ENCODE data around the gene GNPTG.

Gene GNPTG

GRCh38 chr16:1311738-1312466, 39.8 kb upstream of the GNPTG start:
- Histone ChIP-seq H3K9me3 (ENCODE audit: control insufficient read depth, low read length) (no peaks in the 10 kb centered on the region), H3K4me1 (ENCODE audit: control insufficient read depth, insufficient read depth, low read length, poor library complexity, severe bottlenecking) (peaks cover 22% of the 10 kb centered on the region), H3K27ac (ENCODE audit: insufficient read depth, low read length, poor library complexity, severe bottlenecking) (peak overlapping the region; percentile 15), H3K36me3 (ENCODE audit: control insufficient read depth, insufficient read depth, low read length) (peaks cover 44% of the 10 kb centered on the region), H3K4me3 (ENCODE audit: insufficient read depth, low read depth, low read length, poor library complexity, severe bottlenecking) (peak overlapping the region; percentile 76), H3K27me3 (replicated peaks; ENCODE audit: control insufficient read depth, insufficient read depth, low read length, poor library complexity, severe bottlenecking) (no peaks in the 10 kb centered on the region)
- DNase-seq = no peak

GRCh38 chr16:1312467-1312816, 39.3 kb upstream of the GNPTG start:
- no peak for DNase-seq
- Histone ChIP-seq H3K36me3 (ENCODE audit: control insufficient read depth, insufficient read depth, low read length) (peaks cover 49% of the 10 kb centered on the region), H3K4me3 (ENCODE audit: insufficient read depth, low read depth, low read length, poor library complexity, severe bottlenecking) (no peak overlapping the region), H3K9me3 (ENCODE audit: control insufficient read depth, low read length) (no peaks in the 10 kb centered on the region), H3K27me3 (replicated peaks; ENCODE audit: control insufficient read depth, insufficient read depth, low read length, poor library complexity, severe bottlenecking) (no peaks in the 10 kb centered on the region), H3K4me1 (ENCODE audit: control insufficient read depth, insufficient read depth, low read length, poor library complexity, severe bottlenecking) (peaks cover 22% of the 10 kb centered on the region), H3K27ac (ENCODE audit: insufficient read depth, low read length, poor library complexity, severe bottlenecking) (no peak overlapping the region)

- H3K9me3 ChIP-seq (ENCODE audit: control insufficient read depth, low read length) = no peaks in the 10 kb centered on the region
- H3K4me3 ChIP-seq (ENCODE audit: insufficient read depth, low read depth, low read length, poor library complexity, severe bottlenecking) = no peak overlapping the region
- no peaks in the 10 kb centered on the region for H3K27me3 ChIP-seq (replicated peaks; ENCODE audit: control insufficient read depth, insufficient read depth, low read length, poor library complexity, severe bottlenecking)
- H3K4me1 ChIP-seq (ENCODE audit: control insufficient read depth, insufficient read depth, low read length, poor library complexity, severe bottlenecking) = peaks cover 22% of the 10 kb centered on the region
- peaks cover 54% of the 10 kb centered on the region for H3K36me3 ChIP-seq (ENCODE audit: control insufficient read depth, insufficient read depth, low read length)
- no peak overlapping the region for H3K27ac ChIP-seq (ENCODE audit: insufficient read depth, low read length, poor library complexity, severe bottlenecking)
- no peak for DNase-seq
Measured at GRCh38 chr16:1312903-1313302, 38.8 kb upstream of the GNPTG start.

GRCh38 chr16:1313721-1314369, 37.9 kb upstream of the GNPTG start:
- Histone ChIP-seq H3K4me1 (ENCODE audit: control insufficient read depth, insufficient read depth, low read length, poor library complexity, severe bottlenecking) (peaks cover 22% of the 10 kb centered on the region), H3K4me3 (ENCODE audit: insufficient read depth, low read depth, low read length, poor library complexity, severe bottlenecking) (no peak overlapping the region), H3K9me3 (ENCODE audit: control insufficient read depth, low read length) (no peaks in the 10 kb centered on the region), H3K27ac (ENCODE audit: insufficient read depth, low read length, poor library complexity, severe bottlenecking) (no peak overlapping the region), H3K27me3 (replicated peaks; ENCODE audit: control insufficient read depth, insufficient read depth, low read length, poor library complexity, severe bottlenecking) (no peaks in the 10 kb centered on the region), H3K36me3 (ENCODE audit: control insufficient read depth, insufficient read depth, low read length) (peaks cover 63% of the 10 kb centered on the region)
- no peak for DNase-seq

GRCh38 chr16:1314399-1315068, 37.2 kb upstream of the GNPTG start:
- Histone ChIP-seq H3K9me3 (ENCODE audit: control insufficient read depth, low read length) (no peaks in the 10 kb centered on the region), H3K36me3 (ENCODE audit: control insufficient read depth, insufficient read depth, low read length) (peaks cover 70% of the 10 kb centered on the region), H3K27ac (ENCODE audit: insufficient read depth, low read length, poor library complexity, severe bottlenecking) (no peak overlapping the region), H3K4me1 (ENCODE audit: control insufficient read depth, insufficient read depth, low read length, poor library complexity, severe bottlenecking) (peaks cover 22% of the 10 kb centered on the region), H3K4me3 (ENCODE audit: insufficient read depth, low read depth, low read length, poor library complexity, severe bottlenecking) (no peak overlapping the region), H3K27me3 (replicated peaks; ENCODE audit: control insufficient read depth, insufficient read depth, low read length, poor library complexity, severe bottlenecking) (no peaks in the 10 kb centered on the region)
- DNase-seq = no peak

- Histone ChIP-seq H3K4me3 (ENCODE audit: insufficient read depth, low read depth, low read length, poor library complexity, severe bottlenecking) (no peak overlapping the region), H3K27me3 (replicated peaks; ENCODE audit: control insufficient read depth, insufficient read depth, low read length, poor library complexity, severe bottlenecking) (no peaks in the 10 kb centered on the region), H3K4me1 (ENCODE audit: control insufficient read depth, insufficient read depth, low read length, poor library complexity, severe bottlenecking) (peaks cover 21% of the 10 kb centered on the region), H3K27ac (ENCODE audit: insufficient read depth, low read length, poor library complexity, severe bottlenecking) (no peak overlapping the region), H3K9me3 (ENCODE audit: control insufficient read depth, low read length) (no peaks in the 10 kb centered on the region), H3K36me3 (ENCODE audit: control insufficient read depth, insufficient read depth, low read length) (peaks cover 79% of the 10 kb centered on the region)
- DNase-seq = no peak
Measured at GRCh38 chr16:1315081-1316032, 36.4 kb upstream of the GNPTG start.

GRCh38 chr16:1316033-1316405, 35.7 kb upstream of the GNPTG start:
- H3K4me1 ChIP-seq (ENCODE audit: control insufficient read depth, insufficient read depth, low read length, poor library complexity, severe bottlenecking) = peaks cover 15% of the 10 kb centered on the region
- H3K27me3 ChIP-seq (replicated peaks; ENCODE audit: control insufficient read depth, insufficient read depth, low read length, poor library complexity, severe bottlenecking) = no peaks in the 10 kb centered on the region
- no peak overlapping the region for H3K4me3 ChIP-seq (ENCODE audit: insufficient read depth, low read depth, low read length, poor library complexity, severe bottlenecking)
- no peak overlapping the region for H3K27ac ChIP-seq (ENCODE audit: insufficient read depth, low read length, poor library complexity, severe bottlenecking)
- H3K9me3 ChIP-seq (ENCODE audit: control insufficient read depth, low read length) = no peaks in the 10 kb centered on the region
- H3K36me3 ChIP-seq (ENCODE audit: control insufficient read depth, insufficient read depth, low read length) = peaks cover 85% of the 10 kb centered on the region
- no peak for DNase-seq

GRCh38 chr16:1317479-1318267, 34.1 kb upstream of the GNPTG start:
- DNase-seq = no peak
- Histone ChIP-seq H3K4me1 (ENCODE audit: control insufficient read depth, insufficient read depth, low read length, poor library complexity, severe bottlenecking) (no peaks in the 10 kb centered on the region), H3K9me3 (ENCODE audit: control insufficient read depth, low read length) (no peaks in the 10 kb centered on the region), H3K27ac (ENCODE audit: insufficient read depth, low read length, poor library complexity, severe bottlenecking) (no peak overlapping the region), H3K4me3 (ENCODE audit: insufficient read depth, low read depth, low read length, poor library complexity, severe bottlenecking) (no peak overlapping the region), H3K27me3 (replicated peaks; ENCODE audit: control insufficient read depth, insufficient read depth, low read length, poor library complexity, severe bottlenecking) (no peaks in the 10 kb centered on the region), H3K36me3 (ENCODE audit: control insufficient read depth, insufficient read depth, low read length) (peaks cover 89% of the 10 kb centered on the region)

- no peak for DNase-seq
- no peak overlapping the region for H3K27ac ChIP-seq (ENCODE audit: insufficient read depth, low read length, poor library complexity, severe bottlenecking)
- peaks cover 88% of the 10 kb centered on the region for H3K36me3 ChIP-seq (ENCODE audit: control insufficient read depth, insufficient read depth, low read length)
- no peaks in the 10 kb centered on the region for H3K4me1 ChIP-seq (ENCODE audit: control insufficient read depth, insufficient read depth, low read length, poor library complexity, severe bottlenecking)
- no peak overlapping the region for H3K4me3 ChIP-seq (ENCODE audit: insufficient read depth, low read depth, low read length, poor library complexity, severe bottlenecking)
- no peaks in the 10 kb centered on the region for H3K27me3 ChIP-seq (replicated peaks; ENCODE audit: control insufficient read depth, insufficient read depth, low read length, poor library complexity, severe bottlenecking)
- no peaks in the 10 kb centered on the region for H3K9me3 ChIP-seq (ENCODE audit: control insufficient read depth, low read length)
Measured at GRCh38 chr16:1318268-1318545, 33.5 kb upstream of the GNPTG start.
